RWPE2 (cell line): ENCODE measurements around the gene MCF2L2.

ENCODE experiments used
- ATAC-seq: fragments of 200-7000 bp; cut with Tn5 transposase; 3 replicates; pipeline ENCODE4 v1.9.1; 2021; ENCODE audit warnings: low read depth
- DNase-seq: peaks from one replicate; pipeline ENCODE4 v3.0.0-alpha.2; 2020; ENCODE audit warnings: low spot score
- H3K27ac ChIP-seq: fragments of 450-650 bp; 2 replicates; pipeline ENCODE4 v1.5.1; 2017; ENCODE audit warnings: mild to moderate bottlenecking; ENCODE audit not compliant: poor library complexity, severe bottlenecking
- H3K27me3 ChIP-seq: fragments of 250-450 bp; sonication (Bioruptor Pico); 2 replicates; pipeline ENCODE4 v1.5.1; 2021; ENCODE audit warnings: mild to moderate bottlenecking, moderate library complexity; ENCODE audit not compliant: insufficient read depth, poor library complexity, severe bottlenecking
- H3K36me3 ChIP-seq: fragments of 250-450 bp; sonication (Bioruptor Pico); 2 replicates; pipeline ENCODE4 v1.5.1; 2020; ENCODE audit warnings: low read depth, mild to moderate bottlenecking, moderate library complexity
- H3K4me1 ChIP-seq: fragments of 250-450 bp; sonication (Bioruptor Pico); 2 replicates; pipeline ENCODE4 v1.5.1; 2021; ENCODE audit warnings: mild to moderate bottlenecking, moderate library complexity; ENCODE audit not compliant: insufficient read depth, poor library complexity, severe bottlenecking
- H3K4me3 ChIP-seq: fragments of 250-450 bp; sonication (Bioruptor Pico); 2 replicates; pipeline ENCODE4 v1.5.1; 2021; ENCODE audit warnings: mild to moderate bottlenecking, moderate library complexity; ENCODE audit not compliant: severe bottlenecking
- H3K9me3 ChIP-seq: fragments of 250-450 bp; sonication (Bioruptor Pico); 2 replicates; pipeline ENCODE4 v1.5.1; 2021; ENCODE audit warnings: mild to moderate bottlenecking, moderate library complexity; ENCODE audit not compliant: severe bottlenecking
- TF ChIP-seq, protein P1 (sequence below): fragments of 450-650 bp; IDR thresholded peaks from one replicate; pipeline ENCODE4 v1.5.1; 2017; ENCODE audit warnings: mild to moderate bottlenecking, moderate library complexity; ENCODE audit not compliant: poor library complexity, severe bottlenecking

MCF2L2 gene

DNA sequence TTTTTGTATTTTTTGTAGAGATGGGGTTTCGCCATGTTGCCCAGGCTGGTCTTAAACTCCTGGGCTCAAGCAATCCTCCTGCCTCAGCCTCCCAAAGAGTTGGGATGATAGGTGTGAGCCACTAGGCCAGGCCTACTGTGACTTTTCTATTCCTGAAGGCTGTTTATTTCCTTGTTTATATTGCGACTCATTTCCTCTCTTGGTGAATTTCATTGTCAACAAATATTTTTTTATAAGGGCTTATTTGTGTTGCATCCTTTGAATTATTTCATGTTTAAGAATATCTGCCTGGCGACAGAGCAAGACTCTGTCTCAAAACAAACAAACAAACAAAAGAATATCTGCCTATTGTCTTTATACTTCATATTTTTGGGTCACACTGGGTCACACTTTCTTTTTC, 299.7 kb downstream of the MCF2L2 start:
- Histone ChIP-seq H3K36me3 (no peaks in the 10 kb centered on the region), H3K4me1 (peaks cover 12% of the 10 kb centered on the region), H3K9me3 (no peaks in the 10 kb centered on the region), H3K4me3 (no peak overlapping the region), H3K27me3 (no peaks in the 10 kb centered on the region), H3K27ac (no peak overlapping the region)
- DNase-seq: no peak
- no peak for ATAC-seq
- TF ChIP-seq, protein P1, sequence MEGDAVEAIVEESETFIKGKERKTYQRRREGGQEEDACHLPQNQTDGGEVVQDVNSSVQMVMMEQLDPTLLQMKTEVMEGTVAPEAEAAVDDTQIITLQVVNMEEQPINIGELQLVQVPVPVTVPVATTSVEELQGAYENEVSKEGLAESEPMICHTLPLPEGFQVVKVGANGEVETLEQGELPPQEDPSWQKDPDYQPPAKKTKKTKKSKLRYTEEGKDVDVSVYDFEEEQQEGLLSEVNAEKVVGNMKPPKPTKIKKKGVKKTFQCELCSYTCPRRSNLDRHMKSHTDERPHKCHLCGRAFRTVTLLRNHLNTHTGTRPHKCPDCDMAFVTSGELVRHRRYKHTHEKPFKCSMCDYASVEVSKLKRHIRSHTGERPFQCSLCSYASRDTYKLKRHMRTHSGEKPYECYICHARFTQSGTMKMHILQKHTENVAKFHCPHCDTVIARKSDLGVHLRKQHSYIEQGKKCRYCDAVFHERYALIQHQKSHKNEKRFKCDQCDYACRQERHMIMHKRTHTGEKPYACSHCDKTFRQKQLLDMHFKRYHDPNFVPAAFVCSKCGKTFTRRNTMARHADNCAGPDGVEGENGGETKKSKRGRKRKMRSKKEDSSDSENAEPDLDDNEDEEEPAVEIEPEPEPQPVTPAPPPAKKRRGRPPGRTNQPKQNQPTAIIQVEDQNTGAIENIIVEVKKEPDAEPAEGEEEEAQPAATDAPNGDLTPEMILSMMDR: no peak
